Endothelial cell of umbilical vein (primary cell): ENCODE results near the gene NWD2. TPM values are rescaled to one million over a fixed set of nuclear protein-coding genes. Genes with fewer than 3 reads are reported as not detected.

Experiments
- BruUV-seq: library from RNA; stranded (reverse); fragments of 400-500 nt; replicated peaks from 2 replicates; lab custom pipeline; 2021; lab: Mats Ljungman, UMichigan
- CTCF ChIA-PET: fragments of 300-600, 350-600 bp; sonication (Branson Sonifier 250); formaldehyde crosslinking; loops from one replicate; lab custom pipeline; 2021; ENCODE audit warnings: antibody characterized with exemption, inconsistent platforms; lab: Charles Lee
- POLR2A ChIA-PET: fragments of 300-600, 350-600 bp; sonication (Branson Sonifier 250); formaldehyde crosslinking; loops from one replicate; lab custom pipeline; 2021; ENCODE audit warnings: antibody characterized with exemption, inconsistent platforms; lab: Charles Lee
- DNase-seq: peaks from one replicate; pipeline ENCODE4 v3.0.0-alpha.2; 2011; ENCODE audit warnings: low read depth, low spot score
- FAIRE-seq: peaks from 2 replicates; lab custom pipeline; 2011; peaks lifted over from hg19 to GRCh38; lab: Jason Lieb, UNC
- H2AFZ ChIP-seq: 2 replicates; pipeline ENCODE4 v1.6.0; 2012; ENCODE audit warnings: low read depth, low read length, control low read depth, inconsistent platforms
- H3K27ac ChIP-seq: 2 replicates; pipeline ENCODE4 v1.5.1; 2011; ENCODE audit warnings: low read depth, mild to moderate bottlenecking, control low read depth, low read length, moderate library complexity; ENCODE audit not compliant: insufficient read depth
- H3K27me3 ChIP-seq, 2 experiments: 2 replicates each; pipeline versions ENCODE4 v1.6.0 to v1.6.1; 2011; ENCODE audit warnings: low read length in 2 of 2, mixed read lengths in 1 of 2; ENCODE audit not compliant: control insufficient read depth in 2 of 2, insufficient read depth in 2 of 2
- H3K36me3 ChIP-seq, 2 experiments: 2 replicates in 1 of 2; 3 replicates in 1 of 2; pipeline ENCODE4 v1.5.1; 2011; ENCODE audit warnings: low read length in 2 of 2, mild to moderate bottlenecking in 1 of 2, moderate library complexity in 1 of 2; ENCODE audit not compliant: control insufficient read depth in 2 of 2, insufficient read depth in 2 of 2; ENCODE audit errors: extremely low read depth in 1 of 2
- H3K4me1 ChIP-seq: 3 replicates; pipeline ENCODE4 v1.5.1; 2011; ENCODE audit warnings: mild to moderate bottlenecking, low read length; ENCODE audit not compliant: control insufficient read depth, insufficient read depth; ENCODE audit errors: extremely low read depth
- H3K4me2 ChIP-seq: 2 replicates; pipeline ENCODE4 v1.6.1; 2011; ENCODE audit warnings: low read length, control low read depth, mixed read lengths; ENCODE audit not compliant: insufficient read depth
- H3K4me3 ChIP-seq, 3 experiments: fragments of 200-600 bp in 1 of 3; sonication (generic), shearing (Covaris generic) in 1 of 3; replicated peaks in 1 of 3; 2 replicates each; pipeline ENCODE4 v1.5.1; 2011 to 2016; ENCODE audit warnings: control low read depth in 3 of 3, low read length in 3 of 3, mild to moderate bottlenecking in 2 of 3, inconsistent platforms in 1 of 3, low read depth in 1 of 3, moderate library complexity in 1 of 3; ENCODE audit not compliant: insufficient read depth in 1 of 3
- H3K79me2 ChIP-seq: 2 replicates; pipeline ENCODE4 v1.6.0; 2012; ENCODE audit warnings: low read length, inconsistent platforms; ENCODE audit not compliant: control insufficient read depth, insufficient read depth
- H3K9ac ChIP-seq: replicated peaks from 2 replicates; pipeline ENCODE3; 2011; ENCODE audit warnings: low read length, control low read depth; ENCODE audit not compliant: insufficient read depth; ENCODE audit errors: extremely low read depth
- H3K9me1 ChIP-seq: replicated peaks from 3 replicates; pipeline ENCODE4 v1.6.0; 2011; ENCODE audit warnings: mild to moderate bottlenecking, low read length; ENCODE audit not compliant: control insufficient read depth, insufficient read depth; ENCODE audit errors: extremely low read depth
- H3K9me3 ChIP-seq: replicated peaks from 2 replicates; pipeline ENCODE4 v1.5.1; 2012; ENCODE audit warnings: low read length, inconsistent platforms; ENCODE audit not compliant: control insufficient read depth, insufficient read depth
- H4K20me1 ChIP-seq: replicated peaks from 2 replicates; pipeline ENCODE3; 2011; ENCODE audit warnings: mild to moderate bottlenecking, low read length; ENCODE audit not compliant: control insufficient read depth, insufficient read depth; ENCODE audit errors: extremely low read depth
- EZH2 ChIP-seq: IDR thresholded peaks from 2 replicates; pipeline ENCODE4 v1.6.1; 2012; ENCODE audit warnings: borderline replicate concordance, low read depth, mild to moderate bottlenecking, moderate library complexity, low read length, inconsistent platforms; ENCODE audit not compliant: severe bottlenecking
- FOS ChIP-seq: IDR thresholded peaks from 2 replicates; pipeline ENCODE4 v1.6.1; 2011; ENCODE audit warnings: mild to moderate bottlenecking, low read length, moderate library complexity, borderline replicate concordance; ENCODE audit not compliant: insufficient read depth
- GATA2 ChIP-seq: IDR thresholded peaks from 2 replicates; pipeline ENCODE4 v1.7.0; 2011; ENCODE audit warnings: low read depth, mild to moderate bottlenecking, moderate library complexity, mixed read lengths, low read length; ENCODE audit not compliant: insufficient read length, insufficient read depth
- JUN ChIP-seq: IDR thresholded peaks from 2 replicates; pipeline ENCODE4 v1.6.1; 2011; ENCODE audit warnings: borderline replicate concordance, low read depth; ENCODE audit not compliant: insufficient read length, insufficient read depth
- MYC ChIP-seq: IDR thresholded peaks from one replicate; pipeline ENCODE4 v1.6.1; 2011; ENCODE audit warnings: mild to moderate bottlenecking, low read depth, low read length
- POLR2A ChIP-seq: IDR thresholded peaks from 2 replicates; pipeline ENCODE4 v1.6.1; 2012; ENCODE audit warnings: low read depth, mild to moderate bottlenecking, control low read depth, low read length
- POLR2AphosphoS5 ChIP-seq: IDR thresholded peaks from 2 replicates; pipeline ENCODE4 v1.6.1; 2012; ENCODE audit warnings: low read depth, mild to moderate bottlenecking, control low read depth, low read length, moderate library complexity; ENCODE audit not compliant: insufficient read depth
- dilution Hi-C: fragments of 300-500 bp; cut with MboI; formaldehyde crosslinking; loops from one replicate; pipeline ENCODE4 v1.15.0; 2019; ENCODE audit warnings: low sequenced_read_pairs; ENCODE audit not compliant: extremely low pct_ligation_motif_present
- intact Hi-C: fragments of 100-400 bp; cut with micrococcal nuclease; formaldehyde crosslinking; loops from one replicate; pipeline ENCODE4 v1.10.0; 2022
- polyA plus RNA-seq, 4 experiments: library from polyadenylated mRNA; depleted of rRNA in 3 of 4; stranded (reverse) in 3 of 4; unstranded in 1 of 4; fragments of >200 nt; gene quantifications; 2 replicates each; pipeline versions ENCODE4 v1.2.1 to v1.2.3, GENCODE V29; 2011 to 2012; ENCODE audit warnings: missing spikeins in 1 of 4
- total RNA-seq: library from RNA; stranded (reverse); gene quantifications from 2 replicates; pipeline ENCODE4 v1.2.3, GENCODE V29; 2021
- TF ChIP-seq, protein P1 (sequence below): IDR thresholded peaks from 2 replicates; pipeline ENCODE4 v1.6.1; 2011; ENCODE audit not compliant: insufficient read depth, insufficient read length
- TF ChIP-seq, protein P2 (sequence below), 2 donors: IDR thresholded peaks; 1 replicate in 1 of 2; 2 replicates in 1 of 2; pipeline ENCODE4 v1.5.1; 2011; ENCODE audit warnings: low read length in 2 of 2, mild to moderate bottlenecking in 2 of 2, moderate library complexity in 2 of 2, control low read depth in 1 of 2, inconsistent platforms in 1 of 2, low read depth in 1 of 2; ENCODE audit not compliant: insufficient read depth in 1 of 2; ENCODE audit errors: extremely low read depth in 1 of 2

Gene NWD2
- total and polyA plus RNA-seq, 2 donors (not counting 3 experiments of a cell fraction or from before 2014, with no cell fraction given) = not detected

DNA sequence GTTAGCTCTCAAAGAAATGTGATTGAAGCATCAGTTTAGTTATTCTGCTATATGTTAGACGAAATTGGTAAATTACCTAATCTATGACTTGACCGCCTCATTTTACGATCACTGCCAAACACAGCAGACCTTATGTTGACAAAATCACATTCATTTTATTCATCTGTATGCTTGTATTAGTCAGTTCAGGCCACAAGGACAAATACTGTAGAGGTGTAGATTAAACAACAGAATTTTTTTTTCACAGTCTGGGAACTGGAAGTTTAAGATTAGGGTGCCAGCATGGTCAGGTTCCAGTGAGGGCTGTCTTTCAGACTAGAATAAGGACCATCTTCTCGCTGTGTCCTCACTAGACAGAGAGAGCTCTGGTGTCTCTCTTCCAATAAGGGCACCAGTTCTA lies 177.1 kb downstream of the NWD2 start:
- ChIA-PET POLR2A (no interaction called here), CTCF (interaction anchor here (0.5 to 1.4 kb wide), 4 partner anchors 32 to 277 kb away, joined by 3 read pairs; a partner anchor contains a TSS)
- Histone ChIP-seq H3K79me2 (no peaks in the 10 kb centered on the region), H2AFZ (no peak overlapping the region), H3K9me3 (no peaks in the 10 kb centered on the region), H4K20me1 (no peaks in the 10 kb centered on the region), H3K36me3 (no peaks in the 10 kb centered on the region), H3K4me3 (no peak overlapping the region), H3K9me1 (no peaks in the 10 kb centered on the region), H3K4me2 (no peak overlapping the region), H3K27ac (no peak overlapping the region), H3K9ac (no peak overlapping the region), H3K27me3 (peaks cover 0 to 3% of the 10 kb centered on the region in 2 experiments), H3K4me1 (no peaks in the 10 kb centered on the region)
- FAIRE-seq (no peak), DNase-seq (no peak)
- dilution Hi-C loops = no loop called here
- intact Hi-C loops = no loop called here
- no TSS peak for BruUV-seq
- TF ChIP-seq JUN (no peak), FOS (no peak), EZH2 (no peak), MYC (no peak), GATA2 (no peak), POLR2A (no peak), POLR2AphosphoS5 (no peak)
- TF ChIP-seq, protein P1, sequence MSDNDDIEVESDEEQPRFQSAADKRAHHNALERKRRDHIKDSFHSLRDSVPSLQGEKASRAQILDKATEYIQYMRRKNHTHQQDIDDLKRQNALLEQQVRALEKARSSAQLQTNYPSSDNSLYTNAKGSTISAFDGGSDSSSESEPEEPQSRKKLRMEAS = no peak
- TF ChIP-seq, protein P2, sequence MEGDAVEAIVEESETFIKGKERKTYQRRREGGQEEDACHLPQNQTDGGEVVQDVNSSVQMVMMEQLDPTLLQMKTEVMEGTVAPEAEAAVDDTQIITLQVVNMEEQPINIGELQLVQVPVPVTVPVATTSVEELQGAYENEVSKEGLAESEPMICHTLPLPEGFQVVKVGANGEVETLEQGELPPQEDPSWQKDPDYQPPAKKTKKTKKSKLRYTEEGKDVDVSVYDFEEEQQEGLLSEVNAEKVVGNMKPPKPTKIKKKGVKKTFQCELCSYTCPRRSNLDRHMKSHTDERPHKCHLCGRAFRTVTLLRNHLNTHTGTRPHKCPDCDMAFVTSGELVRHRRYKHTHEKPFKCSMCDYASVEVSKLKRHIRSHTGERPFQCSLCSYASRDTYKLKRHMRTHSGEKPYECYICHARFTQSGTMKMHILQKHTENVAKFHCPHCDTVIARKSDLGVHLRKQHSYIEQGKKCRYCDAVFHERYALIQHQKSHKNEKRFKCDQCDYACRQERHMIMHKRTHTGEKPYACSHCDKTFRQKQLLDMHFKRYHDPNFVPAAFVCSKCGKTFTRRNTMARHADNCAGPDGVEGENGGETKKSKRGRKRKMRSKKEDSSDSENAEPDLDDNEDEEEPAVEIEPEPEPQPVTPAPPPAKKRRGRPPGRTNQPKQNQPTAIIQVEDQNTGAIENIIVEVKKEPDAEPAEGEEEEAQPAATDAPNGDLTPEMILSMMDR (IDR thresholded peaks at IDR 0.05; ENCODE audit: extremely low read depth in 1 of 2, insufficient read depth in 1 of 2, low read depth in 1 of 2, low read length in 2 of 2) = no peak
